ENCODE data around the gene CENPB.
"Not testable (repeated sequence)": the region's sequence is repeated elsewhere in the genome, so short reads cannot be mapped to it uniquely, and the experiment has no call there.

DNA sequence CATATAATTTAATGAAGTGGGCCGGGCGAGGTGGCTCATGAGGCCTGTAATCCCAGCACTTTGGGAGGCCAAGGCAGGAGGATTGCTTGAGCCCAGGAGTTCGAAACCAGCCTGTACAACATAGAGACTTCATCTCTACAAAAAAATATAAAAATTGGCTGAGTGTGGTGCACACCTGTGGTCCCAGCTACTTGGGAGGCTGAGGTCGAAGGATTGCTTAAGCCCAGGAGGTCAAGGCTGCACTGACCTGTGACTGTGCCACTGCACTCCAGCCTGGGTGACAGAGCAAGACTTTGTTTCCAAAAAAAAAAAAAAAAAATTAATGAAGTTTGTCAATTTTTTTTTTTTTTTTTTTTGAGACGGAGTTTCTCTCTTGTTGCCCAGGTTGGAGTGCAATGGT lies 43.4 kb upstream of the CENPB start:
- TF ChIP-seq, protein P1, sequence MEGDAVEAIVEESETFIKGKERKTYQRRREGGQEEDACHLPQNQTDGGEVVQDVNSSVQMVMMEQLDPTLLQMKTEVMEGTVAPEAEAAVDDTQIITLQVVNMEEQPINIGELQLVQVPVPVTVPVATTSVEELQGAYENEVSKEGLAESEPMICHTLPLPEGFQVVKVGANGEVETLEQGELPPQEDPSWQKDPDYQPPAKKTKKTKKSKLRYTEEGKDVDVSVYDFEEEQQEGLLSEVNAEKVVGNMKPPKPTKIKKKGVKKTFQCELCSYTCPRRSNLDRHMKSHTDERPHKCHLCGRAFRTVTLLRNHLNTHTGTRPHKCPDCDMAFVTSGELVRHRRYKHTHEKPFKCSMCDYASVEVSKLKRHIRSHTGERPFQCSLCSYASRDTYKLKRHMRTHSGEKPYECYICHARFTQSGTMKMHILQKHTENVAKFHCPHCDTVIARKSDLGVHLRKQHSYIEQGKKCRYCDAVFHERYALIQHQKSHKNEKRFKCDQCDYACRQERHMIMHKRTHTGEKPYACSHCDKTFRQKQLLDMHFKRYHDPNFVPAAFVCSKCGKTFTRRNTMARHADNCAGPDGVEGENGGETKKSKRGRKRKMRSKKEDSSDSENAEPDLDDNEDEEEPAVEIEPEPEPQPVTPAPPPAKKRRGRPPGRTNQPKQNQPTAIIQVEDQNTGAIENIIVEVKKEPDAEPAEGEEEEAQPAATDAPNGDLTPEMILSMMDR (IDR thresholded peaks at IDR 0.05) = not testable (repeated sequence)
- TF ChIP-seq ZFX (IDR thresholded peaks at IDR 0.05; ENCODE audit: borderline replicate concordance) = not testable (repeated sequence)
